Measurements from ENCODE around the gene CACNA1C. TPM values are rescaled to one million over a fixed set of nuclear protein-coding genes. Genes with fewer than 3 reads are reported as not detected.
"Not testable (repeated sequence)": the region's sequence is repeated elsewhere in the genome, so short reads cannot be mapped to it uniquely, and the experiment has no call there.

CACNA1C gene
- total and polyA plus RNA-seq, 2 donors (not counting 1 experiment from before 2014, with no cell fraction given), result 0.01 to 0.02 TPM

DNA sequence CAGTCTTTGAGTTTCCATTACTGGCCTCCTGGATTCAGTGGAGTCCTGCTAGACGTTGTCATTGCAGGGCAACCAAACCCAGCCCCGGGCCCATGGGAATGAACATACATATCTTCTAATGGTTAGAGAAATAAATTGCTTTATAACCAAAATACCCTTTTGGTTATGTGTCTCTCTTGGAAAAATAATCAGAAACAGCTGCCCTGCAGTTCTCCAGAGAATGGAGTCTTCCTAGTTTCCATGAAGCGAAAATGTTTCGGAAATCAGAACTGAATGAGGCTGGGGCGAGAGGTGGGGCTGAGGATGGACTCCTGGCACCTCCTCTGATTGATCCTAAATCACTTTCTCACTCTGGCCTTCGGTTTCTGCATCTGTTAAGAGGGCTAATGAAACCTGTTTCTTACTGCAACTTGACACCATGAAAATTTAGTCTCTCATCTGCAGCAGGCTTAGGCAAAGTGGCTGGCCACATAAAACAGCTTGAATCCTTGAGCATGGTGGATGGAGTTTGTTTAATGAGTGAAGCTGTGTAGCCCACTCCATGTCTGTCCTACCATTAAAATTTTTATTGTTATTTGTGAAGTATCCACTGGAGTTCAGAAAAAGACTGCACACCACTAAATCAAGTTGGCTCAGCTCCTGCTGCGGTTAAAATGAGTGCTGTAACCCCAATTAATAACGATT is 198.9 kb downstream of the CACNA1C start:
- H3K27me3 Mint-ChIP-seq, result no peaks in the 10 kb centered on the region
- H3K4me3 Mint-ChIP-seq, result no peak overlapping the region
- H3K9me3 ChIP-seq (ENCODE audit: control extremely low read depth in 1 of 3, control insufficient read depth in 2 of 3, insufficient read depth in 1 of 3, low read length in 2 of 3), result no peaks in the 10 kb centered on the region
- no peaks in the 10 kb centered on the region for H4K20me1 ChIP-seq (ENCODE audit: control insufficient read depth, insufficient read depth, low read length, poor library complexity, severe bottlenecking)
- no peaks in the 10 kb centered on the region for H3K9me3 Mint-ChIP-seq (ENCODE audit: insufficient read depth)
- no peak overlapping the region for H3K27ac Mint-ChIP-seq
- H3K27ac ChIP-seq (ENCODE audit: low read length in 2 of 2), result no peak overlapping the region
- H3K4me1 ChIP-seq (ENCODE audit: control insufficient read depth in 2 of 2, insufficient read depth in 2 of 2, low read length in 2 of 2), result peaks cover 17 to 36% of the 10 kb centered on the region in 2 donors
- H3K36me3 ChIP-seq (replicated peaks in 1 of 2; ENCODE audit: control extremely low read depth in 1 of 2, control insufficient read depth in 1 of 2, extremely low read depth in 1 of 2, insufficient read depth in 2 of 2, low read length in 1 of 2), result no peaks in the 10 kb centered on the region
- H3K4me3 ChIP-seq (ENCODE audit: control extremely low read depth in 1 of 5, extremely low read depth in 1 of 5, insufficient read depth in 1 of 5, low read depth in 2 of 5, low read length in 4 of 5), result no peak overlapping the region
- ATAC-seq (ENCODE audit: low read depth) (no peak), DNase-seq (no peak)
- WGBS (ENCODE audit: insufficient coverage), result 100% methylated on average over 4 of the region's 8 CpGs
- H3K4me1 Mint-ChIP-seq, result peaks cover 39% of the 10 kb centered on the region
- no peak overlapping the region for H2AFZ ChIP-seq (ENCODE audit: insufficient read depth, low read depth, low read length, poor library complexity, severe bottlenecking)
- no peaks in the 10 kb centered on the region for H3K79me2 ChIP-seq (ENCODE audit: control insufficient read depth, insufficient read depth, low read length)
- no peak overlapping the region for H3K4me2 ChIP-seq (replicated peaks; ENCODE audit: low read depth, low read length, poor library complexity, severe bottlenecking)
- H3K27me3 ChIP-seq (replicated peaks in 1 of 4; ENCODE audit: control extremely low read depth in 1 of 4, control insufficient read depth in 3 of 4, insufficient read depth in 4 of 4, low read length in 3 of 4), result no peaks in the 10 kb centered on the region
- H3K9ac ChIP-seq (ENCODE audit: low read length), result no peak overlapping the region
- intact Hi-C loops (cut with micrococcal nuclease), result no loop called here
- ChIA-PET POLR2A (no interaction called here), CTCF (interaction anchor here (1.1 kb wide), 1 partner anchor 311 kb away, joined by 4 read pairs; no protein-coding TSS in a partner anchor)
- TF ChIP-seq EZH2 (IDR thresholded peaks at IDR 0.05; ENCODE audit: borderline replicate concordance, insufficient read depth, low read depth, low read length, poor library complexity, severe bottlenecking) (no peak), CTCF (IDR thresholded peaks at IDR 0.05) (no peak)

DNA sequence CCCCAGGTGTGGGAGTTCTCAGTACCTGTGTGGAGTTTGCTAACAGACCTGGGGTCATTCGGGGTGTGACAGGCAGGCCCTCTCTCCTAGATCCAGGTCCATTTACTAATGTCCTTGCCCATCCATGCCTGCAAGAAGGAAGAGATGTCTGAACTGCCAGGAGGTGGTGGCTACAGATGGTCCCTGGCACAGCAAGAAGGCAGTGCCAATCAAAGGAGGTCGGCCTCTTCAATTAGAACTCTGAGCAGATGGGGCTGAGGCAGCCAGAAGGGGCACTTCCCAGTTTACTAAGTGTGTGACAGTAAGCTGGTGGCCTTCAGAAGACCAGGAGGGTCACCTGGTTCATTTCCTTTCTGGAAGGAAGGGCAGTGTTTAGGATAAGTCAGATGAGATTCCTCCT is 202.5 kb downstream of the CACNA1C start:
- Histone ChIP-seq H4K20me1 (ENCODE audit: control insufficient read depth, insufficient read depth, low read length, poor library complexity, severe bottlenecking) (no peaks in the 10 kb centered on the region), H3K4me1 (ENCODE audit: control insufficient read depth in 2 of 2, insufficient read depth in 2 of 2, low read length in 2 of 2) (peaks cover 0 to 5% of the 10 kb centered on the region in 2 donors), H3K9ac (ENCODE audit: low read length) (no peak overlapping the region), H2AFZ (ENCODE audit: insufficient read depth, low read depth, low read length, poor library complexity, severe bottlenecking) (no peak overlapping the region), H3K27me3 (replicated peaks in 1 of 4; ENCODE audit: control extremely low read depth in 1 of 4, control insufficient read depth in 3 of 4, insufficient read depth in 4 of 4, low read length in 3 of 4) (no peaks in the 10 kb centered on the region), H3K4me2 (replicated peaks; ENCODE audit: low read depth, low read length, poor library complexity, severe bottlenecking) (no peak overlapping the region), H3K4me3 (ENCODE audit: control extremely low read depth in 1 of 5, extremely low read depth in 1 of 5, insufficient read depth in 1 of 5, low read depth in 2 of 5, low read length in 4 of 5) (no peak overlapping the region), H3K36me3 (replicated peaks in 1 of 2; ENCODE audit: control extremely low read depth in 1 of 2, control insufficient read depth in 1 of 2, extremely low read depth in 1 of 2, insufficient read depth in 2 of 2, low read length in 1 of 2) (no peaks in the 10 kb centered on the region), H3K27ac (ENCODE audit: low read length in 2 of 2) (no peak overlapping the region), H3K9me3 (ENCODE audit: control extremely low read depth in 1 of 3, control insufficient read depth in 2 of 3, insufficient read depth in 1 of 3, low read length in 2 of 3) (no peaks in the 10 kb centered on the region), H3K79me2 (ENCODE audit: control insufficient read depth, insufficient read depth, low read length) (no peaks in the 10 kb centered on the region)
- TF ChIP-seq CTCF (IDR thresholded peaks at IDR 0.05) (no peak), EZH2 (IDR thresholded peaks at IDR 0.05; ENCODE audit: borderline replicate concordance, insufficient read depth, low read depth, low read length, poor library complexity, severe bottlenecking) (no peak)
- CTCF ChIA-PET, result no interaction called here
- Mint-ChIP-seq H3K9me3 (ENCODE audit: insufficient read depth) (no peaks in the 10 kb centered on the region), H3K27ac (no peak overlapping the region), H3K27me3 (no peaks in the 10 kb centered on the region), H3K4me1 (peaks cover 10% of the 10 kb centered on the region), H3K4me3 (no peak overlapping the region)
- POLR2A ChIA-PET, result no interaction called here
- intact Hi-C loops (cut with micrococcal nuclease), result no loop called here
- 100% methylated on average over 1 of the region's 2 CpGs for WGBS (ENCODE audit: insufficient coverage)
- DNase-seq (no peak), ATAC-seq (ENCODE audit: low read depth) (no peak)

DNA sequence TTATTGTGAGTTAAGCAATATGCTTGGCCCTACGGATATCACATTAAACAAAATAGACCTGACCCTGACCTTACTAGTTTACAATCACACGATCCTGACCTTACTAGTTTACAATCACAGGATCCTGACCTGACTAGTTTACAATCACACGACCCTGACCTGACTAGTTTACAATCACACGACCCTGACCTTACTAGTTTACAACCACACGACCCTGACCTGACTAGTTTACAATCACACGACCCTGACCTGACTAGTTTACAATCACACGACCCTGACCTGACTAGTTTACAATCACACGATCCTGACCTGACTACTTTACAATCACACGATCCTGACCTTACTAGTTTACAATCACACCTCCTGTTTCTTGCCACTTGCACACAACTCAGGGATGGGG is 202.9 kb downstream of the CACNA1C start:
- POLR2A ChIA-PET; H3K9me3 Mint-ChIP-seq (ENCODE audit: insufficient read depth); H2AFZ ChIP-seq (ENCODE audit: insufficient read depth, low read depth, low read length, poor library complexity, severe bottlenecking); H3K9ac ChIP-seq (ENCODE audit: low read length); H3K4me1 Mint-ChIP-seq; H3K27ac ChIP-seq (ENCODE audit: low read length in 2 of 2); H3K4me1 ChIP-seq (ENCODE audit: control insufficient read depth in 2 of 2, insufficient read depth in 2 of 2, low read length in 2 of 2); intact Hi-C loops (cut with micrococcal nuclease); H3K9me3 ChIP-seq (ENCODE audit: control extremely low read depth in 1 of 3, control insufficient read depth in 2 of 3, insufficient read depth in 1 of 3, low read length in 2 of 3); CTCF ChIA-PET; H3K27me3 ChIP-seq (replicated peaks in 1 of 4; ENCODE audit: control extremely low read depth in 1 of 4, control insufficient read depth in 3 of 4, insufficient read depth in 4 of 4, low read length in 3 of 4); H3K4me3 Mint-ChIP-seq; H3K27ac Mint-ChIP-seq; H3K79me2 ChIP-seq (ENCODE audit: control insufficient read depth, insufficient read depth, low read length); H3K4me3 ChIP-seq (ENCODE audit: control extremely low read depth in 1 of 5, extremely low read depth in 1 of 5, insufficient read depth in 1 of 5, low read depth in 2 of 5, low read length in 4 of 5); H3K36me3 ChIP-seq (replicated peaks in 1 of 2; ENCODE audit: control extremely low read depth in 1 of 2, control insufficient read depth in 1 of 2, extremely low read depth in 1 of 2, insufficient read depth in 2 of 2, low read length in 1 of 2); H4K20me1 ChIP-seq (ENCODE audit: control insufficient read depth, insufficient read depth, low read length, poor library complexity, severe bottlenecking); H3K4me2 ChIP-seq (replicated peaks; ENCODE audit: low read depth, low read length, poor library complexity, severe bottlenecking); H3K27me3 Mint-ChIP-seq; ATAC-seq (ENCODE audit: low read depth): not testable (repeated sequence)
- peak; percentile 15 for DNase-seq
- 95% methylated on average over 9 of the region's 9 CpGs for WGBS (ENCODE audit: insufficient coverage)

All from B cell (primary cell).